ENCODE measurements around the gene ARL13B.
"Not testable (repeated sequence)": the region's sequence is repeated elsewhere in the genome, so short reads cannot be mapped to it uniquely, and the experiment has no call there.

DNA sequence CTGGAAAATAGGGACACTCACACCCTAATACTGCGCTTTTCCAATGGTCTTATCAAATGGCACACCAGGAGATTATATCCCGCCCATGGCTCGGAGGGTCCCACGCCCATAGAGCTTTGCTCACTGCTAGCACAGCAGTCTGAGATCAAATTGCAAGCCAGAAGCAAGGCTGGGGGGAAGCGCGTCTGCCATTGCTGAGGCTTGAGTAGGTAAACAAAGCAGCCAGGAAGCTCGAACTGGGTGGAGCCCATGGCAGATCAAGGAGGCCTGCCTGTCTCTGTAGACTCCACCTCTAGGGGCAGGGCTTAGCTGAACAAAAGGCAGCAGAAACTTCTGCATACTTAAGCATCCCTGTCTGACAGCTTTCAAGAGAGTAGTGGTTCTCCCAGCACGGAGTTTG, 30.0 kb upstream of the ARL13B start:
- not testable (repeated sequence) for TF ChIP-seq POLR2A, TAF1, POLR2AphosphoS5 (IDR thresholded peaks at IDR 0.05; ENCODE audit: low read depth, low read length)
